Neural progenitor cell (in vitro differentiated cells): Measurements from ENCODE around the gene PHF12. TPM values are rescaled to one million over a fixed set of nuclear protein-coding genes. Genes with fewer than 3 reads are reported as not detected.

Source experiments
- DNase-seq: peaks from one replicate; pipeline ENCODE4 v3.0.0-alpha.2; 2016; ENCODE audit warnings: low spot score
- H2AFZ ChIP-seq: fragments of 200-600 bp; sonication (generic); replicated peaks from 2 replicates; pipeline ENCODE4 v1.6.1; 2016; ENCODE audit warnings: antibody characterized with exemption
- H3F3A ChIP-seq: fragments of 200-600 bp; sonication (generic); 2 replicates; pipeline ENCODE4 v1.6.1; 2016; ENCODE audit warnings: antibody characterized with exemption, low read depth
- H3K27ac ChIP-seq: fragments of 200-600 bp; sonication (generic); 2 replicates; pipeline ENCODE4 v1.5.1; 2016; ENCODE audit warnings: mild to moderate bottlenecking
- H3K27me3 ChIP-seq: fragments of 200-600 bp; sonication (generic); 2 replicates; pipeline ENCODE4 v1.6.1; 2016; ENCODE audit warnings: mild to moderate bottlenecking, moderate library complexity
- H3K36me3 ChIP-seq: fragments of 200-600 bp; sonication (generic); 2 replicates; pipeline ENCODE4 v1.5.1; 2016
- H3K4me1 ChIP-seq: fragments of 200-600 bp; sonication (generic); 2 replicates; pipeline ENCODE4 v1.6.1; 2016; ENCODE audit warnings: mixed run types
- H3K4me2 ChIP-seq: fragments of 200-600 bp; sonication (generic); 2 replicates; pipeline ENCODE4 v1.6.1; 2016
- H3K4me3 ChIP-seq: fragments of 200-600 bp; sonication (generic); 2 replicates; pipeline ENCODE4 v1.5.1; 2016
- H3K79me2 ChIP-seq: fragments of 200-600 bp; sonication (generic); 2 replicates; pipeline ENCODE4 v1.6.1; 2016; ENCODE audit warnings: low read depth
- H3K9ac ChIP-seq: fragments of 200-600 bp; sonication (generic); 2 replicates; pipeline ENCODE4 v1.6.1; 2016
- H3K9me3 ChIP-seq: fragments of 200-600 bp; sonication (generic); 2 replicates; pipeline ENCODE4 v1.5.1; 2016; ENCODE audit warnings: low read depth
- H4K20me1 ChIP-seq: fragments of 200-600 bp; sonication (generic); 2 replicates; pipeline ENCODE4 v1.6.1; 2016; ENCODE audit warnings: low read depth
- H3K27ac Mint-ChIP-seq: 3 replicates; pipeline ENCODE4 v1.8.0; 2021; ENCODE audit warnings: mixed read lengths
- H3K27me3 Mint-ChIP-seq: 2 replicates; pipeline ENCODE4 v1.8.0; 2022; ENCODE audit warnings: low read depth, mild to moderate bottlenecking, inconsistent platforms, moderate library complexity, mixed read lengths; ENCODE audit not compliant: insufficient read depth
- H3K36me3 Mint-ChIP-seq: 3 replicates; pipeline ENCODE4 v1.8.0; 2021; ENCODE audit warnings: mixed read lengths
- H3K4me1 Mint-ChIP-seq: 3 replicates; pipeline ENCODE4 v1.8.0; 2021; ENCODE audit warnings: mixed read lengths
- H3K4me3 Mint-ChIP-seq: 3 replicates; pipeline ENCODE4 v1.8.0; 2021; ENCODE audit warnings: mild to moderate bottlenecking, moderate library complexity, mixed read lengths
- H3K9me3 Mint-ChIP-seq: 3 replicates; pipeline ENCODE4 v1.8.0; 2020; ENCODE audit warnings: mixed read lengths
- EZH2 ChIP-seq: fragments of 200-600 bp; sonication (generic); IDR thresholded peaks from 2 replicates; pipeline ENCODE4 v1.6.1; 2017; ENCODE audit warnings: antibody characterized with exemption, mild to moderate bottlenecking, moderate library complexity
- EZH2phosphoT487 ChIP-seq: fragments of 200-600 bp; sonication (generic); IDR thresholded peaks from 2 replicates; pipeline ENCODE4 v1.6.1; 2017; ENCODE audit warnings: antibody characterized with exemption
- total RNA-seq: library from RNA; depleted of rRNA; stranded (reverse); fragments of >200 nt; gene quantifications from 2 replicates; pipeline ENCODE4 v1.2.3, GENCODE V29; 2015; ENCODE audit warnings: low replicate concordance
- TF ChIP-seq, protein P1 (sequence below): fragments of 200-600 bp; sonication (generic); IDR thresholded peaks from 2 replicates; pipeline ENCODE4 v1.5.1; 2017; ENCODE audit warnings: antibody characterized with exemption, mild to moderate bottlenecking

Gene PHF12
- total RNA-seq, 1 donor from 2014 or later, result 49.1 TPM

DNA sequence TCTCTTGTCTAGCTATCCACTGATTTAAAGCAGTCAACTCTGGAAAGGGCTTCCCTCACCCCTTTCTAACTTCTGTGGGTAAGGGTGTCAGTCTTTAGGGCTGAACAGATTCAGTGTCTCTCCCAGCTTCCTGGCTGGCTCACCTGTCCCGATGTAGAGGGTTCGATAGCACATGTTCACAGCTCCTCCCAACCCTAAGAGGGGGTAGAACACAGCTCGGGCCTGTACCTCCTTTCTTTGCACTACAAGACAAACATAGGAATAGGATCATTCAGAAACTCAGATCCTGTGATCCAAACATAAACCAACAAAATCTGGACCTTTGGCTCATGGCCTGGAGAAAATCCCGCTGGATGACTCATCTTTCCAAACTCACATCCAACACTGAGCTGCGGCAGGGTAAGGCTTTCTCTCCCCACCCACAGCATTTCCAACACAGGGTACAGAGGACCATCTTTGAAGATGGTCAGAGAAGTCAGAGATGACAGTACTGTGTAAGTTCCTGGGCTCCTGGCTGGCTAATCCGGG lies 42.6 kb downstream of the PHF12 start:
- Histone ChIP-seq H3K4me1 (no peaks in the 10 kb centered on the region), H3K36me3 (peaks cover 6% of the 10 kb centered on the region), H2AFZ (no peak overlapping the region), H3K4me2 (no peak overlapping the region), H3K4me3 (no peak overlapping the region), H4K20me1 (peaks cover 13% of the 10 kb centered on the region), H3K79me2 (no peaks in the 10 kb centered on the region), H3K9me3 (no peaks in the 10 kb centered on the region), H3F3A (peaks cover 38% of the 10 kb centered on the region), H3K27ac (no peak overlapping the region), H3K9ac (no peak overlapping the region), H3K27me3 (no peaks in the 10 kb centered on the region)
- H3K27me3 Mint-ChIP-seq, result peaks cover 14% of the 10 kb centered on the region
- no peak overlapping the region for H3K4me3 Mint-ChIP-seq
- H3K27ac Mint-ChIP-seq, result no peak overlapping the region
- no peaks in the 10 kb centered on the region for H3K4me1 Mint-ChIP-seq
- peaks cover 34% of the 10 kb centered on the region for H3K36me3 Mint-ChIP-seq
- TF ChIP-seq EZH2phosphoT487 (no peak), EZH2 (no peak)
- TF ChIP-seq, protein P1, sequence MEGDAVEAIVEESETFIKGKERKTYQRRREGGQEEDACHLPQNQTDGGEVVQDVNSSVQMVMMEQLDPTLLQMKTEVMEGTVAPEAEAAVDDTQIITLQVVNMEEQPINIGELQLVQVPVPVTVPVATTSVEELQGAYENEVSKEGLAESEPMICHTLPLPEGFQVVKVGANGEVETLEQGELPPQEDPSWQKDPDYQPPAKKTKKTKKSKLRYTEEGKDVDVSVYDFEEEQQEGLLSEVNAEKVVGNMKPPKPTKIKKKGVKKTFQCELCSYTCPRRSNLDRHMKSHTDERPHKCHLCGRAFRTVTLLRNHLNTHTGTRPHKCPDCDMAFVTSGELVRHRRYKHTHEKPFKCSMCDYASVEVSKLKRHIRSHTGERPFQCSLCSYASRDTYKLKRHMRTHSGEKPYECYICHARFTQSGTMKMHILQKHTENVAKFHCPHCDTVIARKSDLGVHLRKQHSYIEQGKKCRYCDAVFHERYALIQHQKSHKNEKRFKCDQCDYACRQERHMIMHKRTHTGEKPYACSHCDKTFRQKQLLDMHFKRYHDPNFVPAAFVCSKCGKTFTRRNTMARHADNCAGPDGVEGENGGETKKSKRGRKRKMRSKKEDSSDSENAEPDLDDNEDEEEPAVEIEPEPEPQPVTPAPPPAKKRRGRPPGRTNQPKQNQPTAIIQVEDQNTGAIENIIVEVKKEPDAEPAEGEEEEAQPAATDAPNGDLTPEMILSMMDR, result no peak
- no peak for DNase-seq
- H3K9me3 Mint-ChIP-seq, result no peaks in the 10 kb centered on the region

DNA sequence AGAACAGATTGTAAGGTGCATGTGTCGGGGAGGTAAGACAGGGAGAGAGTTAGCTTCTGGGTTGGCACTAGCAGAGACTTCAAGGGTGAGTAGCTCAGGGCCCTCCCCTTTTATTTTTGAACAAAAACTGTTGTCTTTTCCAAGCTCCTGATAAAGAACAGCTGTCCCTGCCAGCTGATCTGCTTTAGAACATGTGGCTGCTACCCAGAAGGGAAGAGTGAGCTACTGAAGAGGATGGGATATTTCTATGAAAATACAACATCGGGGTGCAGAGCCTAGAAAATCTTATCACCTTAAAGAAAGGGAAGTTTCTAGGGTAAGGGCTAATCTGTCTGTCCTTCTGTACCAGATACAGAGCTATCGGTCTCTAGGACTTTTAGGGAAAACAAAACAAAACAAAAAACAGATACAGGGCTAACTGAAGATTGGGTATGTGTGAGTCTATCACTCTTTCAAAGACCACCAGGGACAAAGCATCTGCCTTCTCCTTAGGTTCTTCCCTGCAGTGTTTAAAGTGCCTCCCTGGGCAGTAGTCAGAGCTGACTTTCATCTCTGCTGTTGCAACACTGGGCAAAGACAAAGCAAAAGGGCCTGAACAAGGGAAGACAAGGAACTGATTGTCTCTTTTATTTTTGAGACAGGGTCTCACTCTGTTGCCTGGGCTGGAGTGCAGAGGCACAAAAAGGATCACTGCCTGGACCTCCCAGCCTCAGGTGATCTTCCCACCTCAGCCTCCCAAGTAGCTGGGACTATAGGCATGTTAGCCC lies 43.4 kb downstream of the PHF12 start:
- Histone ChIP-seq H3K4me2 (no peak overlapping the region), H4K20me1 (peaks cover 13% of the 10 kb centered on the region), H3K9ac (no peak overlapping the region), H2AFZ (no peak overlapping the region), H3K27ac (no peak overlapping the region), H3K9me3 (no peaks in the 10 kb centered on the region), H3K4me3 (no peak overlapping the region), H3K27me3 (no peaks in the 10 kb centered on the region), H3K79me2 (no peaks in the 10 kb centered on the region), H3K4me1 (no peaks in the 10 kb centered on the region), H3F3A (peaks cover 41% of the 10 kb centered on the region), H3K36me3 (peaks cover 6% of the 10 kb centered on the region)
- Mint-ChIP-seq H3K27me3 (peaks cover 14% of the 10 kb centered on the region), H3K9me3 (no peaks in the 10 kb centered on the region), H3K4me3 (no peak overlapping the region), H3K36me3 (peaks cover 30% of the 10 kb centered on the region), H3K27ac (peak overlapping the region; percentile 28), H3K4me1 (peaks cover 4% of the 10 kb centered on the region)
- DNase-seq, result no peak
- TF ChIP-seq, protein P1, result no peak
- TF ChIP-seq EZH2phosphoT487, result no peak
- TF ChIP-seq EZH2, result no peak

DNA sequence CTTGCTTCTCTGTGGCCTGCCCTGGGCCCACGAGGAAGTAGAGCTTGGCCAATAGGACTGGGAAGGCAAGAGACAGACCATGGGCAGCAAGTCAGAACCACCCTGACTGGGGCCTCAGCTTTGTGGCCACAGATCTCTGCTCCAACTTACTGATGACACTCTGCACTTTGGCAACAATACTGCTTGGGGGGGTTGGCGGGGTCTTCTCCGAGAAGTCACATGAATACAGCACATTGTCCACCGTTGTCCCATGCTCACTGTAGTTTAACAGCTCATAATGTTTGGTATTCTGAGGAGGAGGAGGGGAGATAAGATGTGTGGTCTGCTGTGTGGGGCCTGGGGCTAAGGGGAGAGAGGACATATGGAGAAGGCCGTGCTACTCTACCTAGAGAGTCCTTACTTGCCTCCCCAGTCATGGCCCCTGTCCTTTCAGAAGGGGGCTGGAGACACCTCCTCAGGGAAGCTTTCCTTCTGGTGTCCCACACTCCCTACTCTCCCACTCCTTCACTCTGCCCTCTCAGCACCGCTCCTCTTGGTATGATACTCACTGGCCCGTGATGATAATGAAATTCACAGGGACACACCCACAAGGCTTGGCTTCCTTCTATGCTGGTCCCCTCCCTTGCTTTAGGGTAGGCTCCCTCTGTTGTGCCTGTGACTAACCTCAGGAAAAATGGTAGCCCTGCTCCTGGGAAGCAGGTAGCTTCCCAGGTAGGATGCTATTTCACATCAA lies 44.4 kb downstream of the PHF12 start:
- Histone ChIP-seq H3K4me2 (no peak overlapping the region), H3K4me1 (no peaks in the 10 kb centered on the region), H3K27me3 (no peaks in the 10 kb centered on the region), H3K9me3 (no peaks in the 10 kb centered on the region), H3F3A (peaks cover 48% of the 10 kb centered on the region), H3K36me3 (peaks cover 6% of the 10 kb centered on the region), H3K79me2 (peaks cover 2% of the 10 kb centered on the region), H3K27ac (no peak overlapping the region), H2AFZ (no peak overlapping the region), H3K9ac (no peak overlapping the region), H3K4me3 (no peak overlapping the region), H4K20me1 (peaks cover 10% of the 10 kb centered on the region)
- Mint-ChIP-seq H3K36me3 (peaks cover 28% of the 10 kb centered on the region), H3K9me3 (no peaks in the 10 kb centered on the region), H3K4me3 (no peak overlapping the region), H3K27me3 (peaks cover 10% of the 10 kb centered on the region), H3K4me1 (peaks cover 8% of the 10 kb centered on the region), H3K27ac (no peak overlapping the region)
- no peak for DNase-seq
- TF ChIP-seq EZH2 (no peak), EZH2phosphoT487 (no peak)
- TF ChIP-seq, protein P1, result no peak
